H1 (cell line): Measurements from ENCODE around the gene WDR64. TPM values are rescaled to one million over a fixed set of nuclear protein-coding genes. Genes with fewer than 3 reads are reported as not detected.
A peak's percentile ranks its signal among the peaks of the same experiment; 100 is the strongest.

Experiments used
- CTCF ChIA-PET: fragments of 300-600 bp; sonication (Branson Sonifier 250); formaldehyde crosslinking; loops from one replicate; lab custom pipeline; 2021; ENCODE audit not compliant: partially characterized antibody; lab: Charles Lee
- POLR2A ChIA-PET: fragments of 300-600 bp; sonication (Branson Sonifier 250); formaldehyde crosslinking; loops from one replicate; lab custom pipeline; 2021; ENCODE audit warnings: inconsistent platforms; ENCODE audit not compliant: partially characterized antibody; lab: Charles Lee
- DNase-seq, 2 experiments: peaks; one replicate each; pipeline versions ENCODE4 v3.0.0 to v3.0.0-alpha.2; 2010 to 2022; ENCODE audit warnings: low spot score in 2 of 2, low read depth in 1 of 2, mixed read lengths in 1 of 2
- FAIRE-seq: peaks from 2 replicates; lab custom pipeline; 2011; peaks lifted over from hg19 to GRCh38; lab: Jason Lieb, UNC
- H2AFZ ChIP-seq: 2 replicates; pipeline ENCODE4 v1.8.1; 2012; ENCODE audit warnings: low read length, inconsistent platforms
- H2AK5ac ChIP-seq: 2 replicates; pipeline ENCODE4 v1.6.1; 2013; ENCODE audit warnings: low read depth, low read length
- H2BK120ac ChIP-seq: replicated peaks from 2 replicates; pipeline ENCODE3; 2013; ENCODE audit warnings: low read depth, low read length, inconsistent platforms
- H2BK12ac ChIP-seq: 2 replicates; pipeline ENCODE4 v1.6.1; 2013; ENCODE audit warnings: low read depth, low read length
- H2BK15ac ChIP-seq: 2 replicates; pipeline ENCODE4 v1.6.1; 2013; ENCODE audit warnings: low read length
- H2BK20ac ChIP-seq: 2 replicates; pipeline ENCODE4 v1.6.1; 2013; ENCODE audit warnings: low read length
- H2BK5ac ChIP-seq: 2 replicates; pipeline ENCODE4 v1.6.1; 2013; ENCODE audit warnings: low read depth, low read length
- H3K14ac ChIP-seq: 2 replicates; pipeline ENCODE4 v1.6.1; 2013; ENCODE audit warnings: inconsistent platforms; ENCODE audit not compliant: insufficient read length
- H3K18ac ChIP-seq: 2 replicates; pipeline ENCODE4 v1.6.1; 2013; ENCODE audit warnings: low read length; ENCODE audit errors: extremely low read depth
- H3K23ac ChIP-seq: 2 replicates; pipeline ENCODE4 v1.6.1; 2013; ENCODE audit warnings: inconsistent platforms; ENCODE audit not compliant: insufficient read length
- H3K23me2 ChIP-seq: 2 replicates; pipeline ENCODE4 v1.6.1; 2013; ENCODE audit warnings: low read depth, low read length
- H3K27ac ChIP-seq: 2 replicates; pipeline ENCODE4 v1.6.1; 2011; ENCODE audit warnings: low read depth, low read length, inconsistent platforms
- H3K27me3 ChIP-seq, 4 experiments: replicated peaks in 1 of 4; 1 replicate in 1 of 4; 2 replicates in 3 of 4; pipeline versions ENCODE4 v1.6.1 to v1.8.1; 2011 to 2013; ENCODE audit warnings: low read length in 3 of 4, mild to moderate bottlenecking in 3 of 4, inconsistent platforms in 2 of 4, mixed read lengths in 2 of 4, moderate library complexity in 1 of 4; ENCODE audit not compliant: control insufficient read depth in 3 of 4, insufficient read depth in 3 of 4; ENCODE audit errors: extremely low read depth in 1 of 4
- H3K36me3 ChIP-seq, 4 experiments: 2 replicates each; pipeline versions ENCODE4 v1.6.1 to v1.8.1; 2011 to 2013; ENCODE audit warnings: mild to moderate bottlenecking in 4 of 4, low read length in 3 of 4, moderate library complexity in 2 of 4, control low read depth in 1 of 4, inconsistent platforms in 1 of 4; ENCODE audit not compliant: insufficient read depth in 4 of 4, control insufficient read depth in 2 of 4
- H3K4ac ChIP-seq: replicated peaks from 2 replicates; pipeline ENCODE3; 2013; ENCODE audit warnings: low read length, low read depth, mixed read lengths, inconsistent platforms; ENCODE audit not compliant: insufficient read length
- H3K4me1 ChIP-seq, 4 experiments: replicated peaks in 1 of 4; 1 replicate in 1 of 4; 2 replicates in 3 of 4; pipeline versions ENCODE4 v1.6.1 to v1.8.1; 2011 to 2013; ENCODE audit warnings: low read length in 3 of 4, inconsistent platforms in 2 of 4, mixed read lengths in 1 of 4; ENCODE audit not compliant: insufficient read depth in 4 of 4, control insufficient read depth in 3 of 4
- H3K4me2 ChIP-seq, 2 experiments: 2 replicates each; pipeline versions ENCODE4 v1.6.1 to v1.8.1; 2011 to 2013; ENCODE audit warnings: low read depth in 2 of 2, low read length in 2 of 2, control low read depth in 1 of 2, inconsistent platforms in 1 of 2, mild to moderate bottlenecking in 1 of 2; ENCODE audit not compliant: insufficient read depth in 1 of 2
- H3K4me3 ChIP-seq, 4 experiments: fragments of 200-600, 300-600 bp in 1 of 4; sonication (generic), shearing (Covaris generic), sonication (Bioruptor Twin) in 1 of 4; 2 replicates each; pipeline versions ENCODE4 v1.5.1 to v1.8.1; 2011 to 2016; ENCODE audit warnings: low read length in 4 of 4, low read depth in 3 of 4, control low read depth in 2 of 4, inconsistent platforms in 2 of 4, mild to moderate bottlenecking in 2 of 4, mixed read lengths in 1 of 4, moderate library complexity in 1 of 4; ENCODE audit not compliant: insufficient read depth in 2 of 4; ENCODE audit errors: extremely low read depth in 1 of 4
- H3K56ac ChIP-seq: replicated peaks from 2 replicates; pipeline ENCODE3; 2013; ENCODE audit warnings: low read depth, mild to moderate bottlenecking, mixed read lengths, low read length, inconsistent platforms; ENCODE audit not compliant: insufficient read length
- H3K79me1 ChIP-seq: 2 replicates; pipeline ENCODE4 v1.6.1; 2013; ENCODE audit warnings: low read depth, low read length, control low read depth
- H3K79me2 ChIP-seq, 2 experiments: 2 replicates each; pipeline versions ENCODE4 v1.6.1 to v1.8.1; 2012 to 2013; ENCODE audit warnings: low read length in 2 of 2, mild to moderate bottlenecking in 2 of 2, inconsistent platforms in 1 of 2; ENCODE audit not compliant: insufficient read depth in 2 of 2, control insufficient read depth in 1 of 2
- H3K9ac ChIP-seq, 4 experiments: replicated peaks in 1 of 4; 1 replicate in 1 of 4; 2 replicates in 3 of 4; pipeline versions ENCODE4 v1.6.1 to v1.8.1; 2011 to 2013; ENCODE audit warnings: low read depth in 3 of 4, low read length in 3 of 4, control low read depth in 2 of 4, mild to moderate bottlenecking in 2 of 4, moderate library complexity in 2 of 4, inconsistent platforms in 1 of 4; ENCODE audit errors: extremely low read depth in 1 of 4
- H3K9me3 ChIP-seq, 2 experiments: 2 replicates each; pipeline versions ENCODE4 v1.6.1 to v1.8.1; 2012 to 2013; ENCODE audit warnings: mild to moderate bottlenecking in 2 of 2, moderate library complexity in 2 of 2, control low read depth in 1 of 2, inconsistent platforms in 1 of 2, low read depth in 1 of 2, low read length in 1 of 2, mixed read lengths in 1 of 2; ENCODE audit not compliant: insufficient read depth in 2 of 2
- H4K20me1 ChIP-seq, 2 experiments: replicated peaks in 1 of 2; 2 replicates each; pipeline versions ENCODE3 to v1.8.1; 2011 to 2013; ENCODE audit warnings: inconsistent platforms in 2 of 2, low read length in 2 of 2, mild to moderate bottlenecking in 1 of 2; ENCODE audit not compliant: insufficient read depth in 2 of 2, control insufficient read depth in 1 of 2
- H4K5ac ChIP-seq: 2 replicates; pipeline ENCODE4 v1.6.1; 2013; ENCODE audit warnings: low read length, low read depth, mixed read lengths, inconsistent platforms; ENCODE audit not compliant: insufficient read length
- H4K8ac ChIP-seq: 2 replicates; pipeline ENCODE4 v1.8.0; 2013; ENCODE audit warnings: mild to moderate bottlenecking, moderate library complexity, low read length, inconsistent platforms; ENCODE audit not compliant: insufficient read depth; ENCODE audit errors: extremely low read depth
- H4K91ac ChIP-seq: replicated peaks from 2 replicates; pipeline ENCODE3; 2013; ENCODE audit warnings: low read length, mixed read lengths, inconsistent platforms; ENCODE audit not compliant: insufficient read length
- EGR1 ChIP-seq: IDR thresholded peaks from 2 replicates; pipeline ENCODE4 v1.6.1; 2011; ENCODE audit warnings: low read depth, low read length, borderline replicate concordance
- SP4 ChIP-seq: IDR thresholded peaks from 2 replicates; pipeline ENCODE4 v1.6.1; 2012; ENCODE audit warnings: low read length, inconsistent platforms
- WGBS, 2 experiments: shearing (Covaris generic) in 1 of 2; methylation state at CpG; one replicate each; pipeline versions ENCODE4 v1.1.6 to v1.1.7; 2013 to 2015; ENCODE audit warnings: low lambda C conversion rate in 2 of 2, mixed read lengths in 2 of 2, inconsistent platforms in 1 of 2, low coverage in 1 of 2, missing lambda C conversion rate in 1 of 2; ENCODE audit not compliant: insufficient replicate concordance in 2 of 2, insufficient coverage in 1 of 2, insufficient read length in 1 of 2; ENCODE audit errors: extremely low coverage in 1 of 2, missing lambda C conversion rate in 1 of 2; 5-methylcytosine and 5-hydroxymethylcytosine counted together
- polyA plus RNA-seq, 7 experiments: library from polyadenylated mRNA; depleted of rRNA in 3 of 7; stranded (reverse) in 5 of 7; unstranded in 2 of 7; fragments of >200 nt in 5 of 7; fragments of 200-250 nt in 2 of 7; gene quantifications; 1 replicate in 5 of 7; 2 replicates in 1 of 7; 4 replicates in 1 of 7; pipeline versions ENCODE4 v1.2.1 to v1.2.3, GENCODE V29; 2011 to 2013; ENCODE audit warnings: missing spikeins in 2 of 7, mixed read lengths in 2 of 7
- total RNA-seq: library from RNA; stranded (reverse); fragmentation: NEBNext Ultra II Directional; extraction: Animal tissue kit (Norgen Biotek cat#: 25700); gene quantifications from 2 replicates; pipeline ENCODE4 v1.2.1, GENCODE V29; 2021

The WDR64 gene
- total and polyA plus RNA-seq, 2 of the 8 experiments (the other 6 are each of a cell fraction or from before 2014, with no cell fraction given) = 0.02 TPM; not detected in 1

DNA sequence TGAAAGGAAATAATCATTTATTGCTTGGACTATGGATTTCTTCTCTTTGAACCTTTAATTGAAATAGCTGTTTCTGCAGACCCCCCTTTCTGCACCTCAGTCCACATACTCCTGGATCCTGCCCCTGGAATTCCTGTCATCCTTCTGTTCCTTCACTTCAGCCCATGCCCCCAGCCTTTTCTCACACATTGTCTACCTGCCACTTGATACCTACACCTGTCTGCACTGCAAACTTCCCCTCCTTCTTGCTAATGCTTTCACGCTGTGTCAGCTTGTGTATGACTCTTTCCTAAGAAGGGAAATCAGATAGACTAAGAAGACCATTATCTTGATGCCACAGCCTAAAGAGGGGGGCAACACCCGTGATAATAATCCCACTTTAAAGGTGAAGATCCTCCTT is 115.7 kb downstream of the WDR64 start:
- Histone ChIP-seq H2BK12ac (no peak overlapping the region), H2AFZ (peak overlapping the region; percentile 25; the same call in 1 of the 2 replicates), H3K23me2 (no peaks in the 10 kb centered on the region), H3K4me1 (peaks cover 0 to 3% (median 0%) of the 10 kb centered on the region in 4 experiments; a peak in 1 of 7 replicates), H3K4ac (no peak overlapping the region), H3K36me3 (no peaks in the 10 kb centered on the region), H2BK120ac (no peak overlapping the region), H3K4me2 (no peak overlapping the region), H3K9ac (no peak overlapping the region), H3K4me3 (no peak overlapping the region), H3K79me2 (no peaks in the 10 kb centered on the region), H2BK5ac (no peak overlapping the region), H3K23ac (no peak overlapping the region), H2BK20ac (no peak overlapping the region), H3K56ac (no peak overlapping the region), H3K18ac (no peak overlapping the region), H3K27ac (no peak overlapping the region), H4K91ac (no peak overlapping the region), H3K79me1 (no peaks in the 10 kb centered on the region), H3K14ac (no peak overlapping the region), H2BK15ac (no peak overlapping the region), H3K9me3 (no peaks in the 10 kb centered on the region), H4K20me1 (no peaks in the 10 kb centered on the region), H2AK5ac (no peak overlapping the region), H4K8ac (no peak overlapping the region), H3K27me3 (no peaks in the 10 kb centered on the region), H4K5ac (no peak overlapping the region)
- FAIRE-seq = no peak
- ChIA-PET CTCF (no interaction called here), POLR2A (no interaction called here)
- WGBS, 2 experiments = 72% methylated on average over 2 of the region's 2 CpGs; no CpG with 5 or more reads in 1 of the 2 experiments
- DNase-seq = no peak
- TF ChIP-seq EGR1 = no peak
- no peak for TF ChIP-seq SP4
